DMS153 (cell line): Measurements from ENCODE around the gene BTNL9.
"Not testable (repeated sequence)": the region's sequence is repeated elsewhere in the genome, so short reads cannot be mapped to it uniquely, and the experiment has no call there.

Experiments
- DNase-seq: peaks from one replicate; lab custom pipeline; 2025; lab: John Stamatoyannopoulos, UW

Gene BTNL9

DNA sequence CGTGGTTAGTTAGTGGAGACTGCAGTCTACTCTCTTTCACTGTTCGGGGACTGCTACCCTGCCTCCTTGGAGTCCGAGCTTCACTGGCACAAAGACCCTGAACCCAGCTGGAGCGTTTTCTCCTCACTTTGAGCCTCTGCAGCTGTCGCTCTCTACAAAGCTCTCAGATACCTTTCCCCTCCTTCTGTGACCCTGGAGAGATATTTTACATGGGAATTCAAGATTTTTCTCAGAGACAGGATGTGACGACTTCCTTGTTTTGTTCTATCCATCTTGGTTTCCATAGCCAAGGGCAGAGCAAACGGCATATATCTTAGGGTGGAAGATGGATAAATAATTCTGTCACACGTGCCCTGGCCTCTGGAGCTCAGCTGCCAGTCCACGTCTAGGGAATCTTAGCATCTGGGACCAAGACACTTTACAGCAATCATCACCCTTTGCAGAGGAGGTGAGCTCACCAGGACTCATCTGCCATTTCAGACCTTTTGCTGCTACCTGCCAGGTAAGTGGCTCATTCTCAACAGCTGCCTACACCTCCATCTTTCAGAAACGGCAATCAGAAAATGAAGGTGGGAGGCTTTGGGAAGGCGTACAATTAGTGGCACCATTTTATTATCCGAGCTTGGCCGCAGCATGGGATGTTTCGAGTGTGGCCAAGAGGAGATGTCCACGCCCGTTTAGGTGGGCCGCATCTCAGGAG is at the start of gene BTNL9:
TSS of gene BTNL9 (plus strand) at position 336 of the 700 bp plus-strand sequence. CDS start 5,224 bp downstream, outside the sequence.
- DNase-seq = no peak

DNA sequence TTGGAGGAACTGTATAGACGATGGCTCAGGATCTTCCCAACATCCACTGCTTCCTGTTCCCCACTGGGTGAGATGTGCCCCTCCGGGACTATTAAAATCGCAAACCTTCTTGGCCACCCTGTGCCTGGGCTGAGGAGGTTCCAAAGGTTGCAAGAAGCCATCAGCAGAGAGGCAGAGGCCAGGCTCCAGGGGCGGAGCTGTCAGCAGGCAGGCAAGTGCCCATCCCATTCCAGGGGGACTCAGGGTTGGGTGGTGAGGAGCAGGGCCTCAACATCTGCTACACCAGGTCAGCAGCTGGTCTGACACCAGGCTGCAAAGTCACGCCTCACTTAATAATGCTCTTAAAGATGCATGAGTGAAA is 49.2 kb upstream of the BTNL9 start:
- no peak for DNase-seq

DNA sequence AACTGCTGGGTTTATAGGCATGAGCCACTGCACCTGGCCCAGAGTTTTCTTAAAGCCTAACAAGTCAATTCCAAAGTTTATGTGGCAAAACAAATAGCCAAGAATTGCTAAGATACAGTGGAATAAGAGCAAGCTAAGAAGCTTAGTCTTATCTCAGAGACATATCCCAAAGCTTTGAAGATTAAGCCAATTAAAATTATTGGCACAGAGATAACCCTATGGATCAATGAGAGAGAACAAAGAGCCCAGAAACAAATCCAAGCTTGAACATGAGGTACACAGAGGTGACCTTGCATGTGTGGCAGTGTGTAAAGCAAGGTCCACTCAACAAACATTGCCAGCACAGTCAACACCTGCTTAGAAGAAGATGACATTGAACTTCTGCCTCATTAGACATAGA is 38.1 kb upstream of the BTNL9 start:
- no peak for DNase-seq

- no peak for DNase-seq
Measured at GRCh38 chr5:181005791-181006190, 34.3 kb upstream of the BTNL9 start.

DNA sequence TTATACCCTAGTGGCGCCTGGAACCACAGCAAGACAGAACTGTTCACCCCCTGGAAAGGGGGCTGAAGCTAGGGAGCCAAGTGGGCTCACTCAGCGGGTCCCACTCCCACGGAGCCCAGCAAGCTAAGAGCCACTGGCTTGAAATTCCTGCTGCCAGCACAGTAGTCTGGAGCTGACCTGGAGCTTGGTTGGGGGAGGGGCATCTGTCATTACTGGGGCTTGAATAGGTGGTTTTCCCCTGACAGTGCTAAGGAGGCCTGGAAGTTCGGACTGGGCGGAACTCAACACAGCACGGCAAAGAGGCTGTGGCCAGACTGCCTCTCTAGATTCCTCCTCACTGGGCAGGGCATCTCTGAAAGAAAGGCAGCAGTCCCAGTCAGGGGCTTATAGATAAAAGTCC is 31.9 kb upstream of the BTNL9 start:
- DNase-seq = no peak

GRCh38 chr5:181010018-181010417 is 30.0 kb upstream of the BTNL9 start:
- not testable (repeated sequence) for DNase-seq

DNA sequence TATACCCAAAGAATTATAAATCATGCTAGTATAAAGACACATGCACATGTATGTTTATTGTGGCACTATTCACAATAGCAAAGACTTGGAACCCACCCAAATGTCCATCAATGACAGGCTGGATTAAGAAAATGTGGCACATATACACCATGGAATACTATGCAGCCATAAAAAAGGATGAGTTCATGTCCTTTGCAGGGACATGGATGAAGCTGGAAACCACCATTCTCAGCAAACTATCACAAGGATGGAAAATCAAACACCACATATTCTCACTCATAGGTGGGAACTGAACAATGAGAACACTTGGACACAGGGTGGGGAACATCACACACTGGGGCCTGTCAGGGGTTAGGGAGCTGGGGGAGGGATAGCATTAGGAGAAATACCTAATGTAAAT is 25.4 kb upstream of the BTNL9 start:
- DNase-seq = not testable (repeated sequence)

GRCh38 chr5:181017448-181017847 is 22.6 kb upstream of the BTNL9 start:
- not testable (repeated sequence) for DNase-seq

DNA sequence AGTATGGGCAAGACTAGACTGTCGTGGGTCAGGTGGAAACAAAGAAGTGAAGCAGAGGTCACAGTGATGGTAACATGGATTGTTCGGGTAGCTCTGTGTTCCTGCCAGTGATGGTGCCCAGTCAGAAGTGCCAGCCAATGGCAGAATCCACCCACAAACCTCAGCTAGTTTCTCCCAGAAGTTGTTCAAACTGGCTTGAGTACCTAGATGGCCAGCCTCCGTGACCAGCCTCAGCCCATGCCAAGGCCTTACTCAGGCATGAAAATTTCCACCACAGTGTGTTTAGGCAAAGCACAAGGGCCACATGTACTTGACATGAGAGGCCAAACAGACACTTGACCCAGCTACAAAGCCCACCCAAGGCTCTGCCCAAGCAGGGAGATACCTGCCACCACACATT is 19.4 kb upstream of the BTNL9 start:
- no peak for DNase-seq

DNA sequence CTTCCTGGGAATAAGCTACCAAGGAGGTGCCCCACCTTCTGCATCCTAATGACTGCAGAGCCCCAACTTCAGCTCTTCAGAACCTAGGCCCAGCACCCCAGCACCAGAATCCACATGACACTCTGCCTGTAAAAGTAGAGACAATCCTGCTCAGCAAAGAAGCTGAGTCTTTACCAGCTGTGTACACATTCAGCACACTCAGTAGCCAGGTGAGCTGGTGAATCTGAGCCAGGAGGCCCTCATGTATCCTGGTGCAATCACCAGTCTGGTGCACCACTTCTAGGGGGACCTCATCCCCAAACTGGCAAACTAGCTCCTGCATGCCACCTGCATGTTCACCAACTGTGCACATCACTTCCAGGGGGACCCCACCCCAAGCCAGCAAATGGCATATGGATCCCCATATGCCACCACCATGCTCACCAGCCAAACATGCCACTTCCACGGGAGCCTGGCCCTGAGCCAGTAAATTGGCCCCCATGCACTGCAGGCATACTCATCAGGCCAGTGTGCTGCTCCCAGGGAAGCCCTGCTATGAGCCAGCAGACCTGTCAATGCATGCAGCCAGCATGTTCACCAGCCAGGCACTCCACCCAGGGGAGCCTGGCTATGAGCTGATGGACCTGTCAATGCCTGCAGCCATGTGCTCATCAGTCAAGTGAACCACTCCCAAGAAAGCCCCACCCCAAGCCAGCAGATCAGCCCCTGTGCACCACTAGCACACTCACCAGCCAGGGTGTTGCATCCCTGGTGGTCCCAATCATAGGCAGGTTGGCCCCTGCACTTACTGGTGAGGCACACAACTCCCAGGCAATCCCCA is 15.6 kb upstream of the BTNL9 start:
- no peak for DNase-seq

DNA sequence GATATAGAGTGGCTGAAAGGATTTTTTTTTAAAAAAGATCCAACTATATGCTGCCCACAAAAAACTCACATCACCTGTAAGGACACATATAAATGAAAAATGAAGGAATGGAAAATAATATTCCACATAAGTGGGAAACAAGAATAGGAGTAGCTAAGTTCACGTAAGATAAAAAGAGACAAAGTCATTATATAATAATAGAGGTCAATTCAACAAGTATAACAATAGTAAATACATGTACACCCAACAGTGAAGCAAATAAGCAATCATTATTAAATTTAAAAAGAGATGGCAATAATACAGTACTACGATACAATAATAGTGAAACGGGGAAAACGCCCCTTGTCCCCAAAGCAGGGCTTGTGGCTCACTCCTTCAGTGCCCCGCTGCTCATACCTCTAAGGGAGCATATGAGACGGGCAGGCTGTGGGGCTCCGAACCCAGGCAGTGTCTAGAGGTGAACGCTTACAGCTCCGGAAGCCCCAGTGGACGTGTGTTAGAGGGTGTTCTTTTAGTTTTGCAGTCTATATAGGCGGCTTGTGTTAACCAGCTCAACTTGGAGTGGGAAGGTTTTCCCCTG is 12.5 kb upstream of the BTNL9 start:
- DNase-seq = no peak

DNA sequence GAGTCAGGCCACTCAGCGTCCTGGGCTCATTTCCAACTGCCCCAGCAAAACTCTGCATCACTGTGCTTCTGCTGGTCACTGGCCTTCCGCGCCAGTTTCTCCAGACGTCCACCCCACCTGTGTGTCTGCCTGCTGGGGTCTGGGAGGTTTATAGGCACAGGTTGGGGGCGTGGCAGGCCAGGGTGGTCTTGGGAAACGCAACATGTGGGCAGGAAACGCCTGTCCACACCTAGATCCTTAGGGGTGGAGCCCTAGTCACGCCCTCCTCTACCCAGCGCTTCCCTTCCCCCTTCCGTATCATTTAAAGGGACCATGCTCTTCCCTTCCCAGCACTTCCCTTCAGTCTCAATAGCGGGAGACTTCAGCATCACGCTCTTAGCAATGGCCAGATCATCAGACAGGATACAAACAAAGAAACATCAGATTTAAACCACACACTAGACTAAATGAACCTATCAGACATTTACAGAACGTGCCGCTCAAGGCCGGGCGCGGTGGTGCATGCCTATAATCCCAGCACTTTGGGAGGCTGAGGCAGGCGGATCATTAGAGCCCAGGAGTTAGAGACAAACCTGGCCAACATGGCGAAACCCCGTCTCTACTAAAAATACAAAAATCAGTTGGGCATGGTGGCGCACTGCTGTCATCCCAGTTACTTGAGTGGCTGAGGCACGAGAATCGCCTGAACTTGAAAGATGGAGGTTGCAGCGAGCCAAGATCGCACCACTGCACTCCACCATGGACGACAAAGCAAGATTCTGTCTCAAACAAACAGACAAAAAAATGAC is 11.8 kb upstream of the BTNL9 start:
- DNase-seq = no peak

DNA sequence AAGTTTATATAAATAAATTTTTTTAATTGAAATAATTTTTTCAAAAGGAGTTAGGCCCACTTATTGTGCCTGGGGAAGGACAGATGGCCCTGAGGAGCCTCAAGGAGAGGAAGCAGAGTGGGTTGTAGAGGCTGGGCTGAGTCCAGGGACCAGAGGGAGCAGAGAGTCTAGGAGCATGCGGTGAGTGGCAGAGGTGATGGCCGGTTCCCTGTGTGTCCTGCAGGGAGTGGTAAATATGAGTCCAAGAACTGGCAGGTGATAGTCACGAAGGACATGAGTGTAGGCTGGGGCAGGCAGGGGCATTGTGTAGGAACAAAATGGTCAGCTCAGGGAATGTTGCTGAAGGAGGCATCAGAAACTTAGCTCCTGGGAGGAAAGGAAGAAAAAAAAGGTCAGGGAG is 8.3 kb upstream of the BTNL9 start:
- DNase-seq = no peak

GRCh38 chr5:181035991-181036815 is 3.9 kb upstream of the BTNL9 start:
- DNase-seq = no peak

- no peak for DNase-seq
Measured at GRCh38 chr5:181036816-181037364, 3.2 kb upstream of the BTNL9 start.

GRCh38 chr5:181037365-181037861 is 2.7 kb upstream of the BTNL9 start:
- no peak for DNase-seq

GRCh38 chr5:181039471-181039870 is 595 bp upstream of the BTNL9 start:
- DNase-seq = no peak

DNA sequence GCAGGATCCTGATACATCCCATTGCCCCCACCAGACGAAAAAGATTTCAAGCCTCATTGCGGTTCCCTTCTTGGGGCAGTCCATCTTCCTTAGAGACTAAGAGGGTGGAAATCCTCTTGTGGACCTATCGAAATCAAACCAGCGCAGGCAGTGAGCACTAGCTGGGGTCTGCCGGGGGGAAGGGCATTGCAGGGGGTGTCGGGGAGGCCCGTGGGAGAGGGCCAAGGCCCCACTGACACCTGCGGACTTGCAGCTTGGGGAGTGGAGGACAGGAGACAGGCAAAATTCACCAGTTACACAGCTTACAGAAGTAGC is 522 bp downstream of the BTNL9 start:
- DNase-seq = no peak

- DNase-seq = no peak
Measured at GRCh38 chr5:181041043-181041442, 977 bp downstream of the BTNL9 start.

- DNase-seq = no peak
Measured at GRCh38 chr5:181042036-181042713, 2.1 kb downstream of the BTNL9 start.

- no peak for DNase-seq
Measured at GRCh38 chr5:181042722-181043121, 2.7 kb downstream of the BTNL9 start.
